ENCODE data around the gene PNMT.
"Not testable (repeated sequence)": the region's sequence is repeated elsewhere in the genome, so short reads cannot be mapped to it uniquely, and the experiment has no call there.

Gene PNMT

DNA sequence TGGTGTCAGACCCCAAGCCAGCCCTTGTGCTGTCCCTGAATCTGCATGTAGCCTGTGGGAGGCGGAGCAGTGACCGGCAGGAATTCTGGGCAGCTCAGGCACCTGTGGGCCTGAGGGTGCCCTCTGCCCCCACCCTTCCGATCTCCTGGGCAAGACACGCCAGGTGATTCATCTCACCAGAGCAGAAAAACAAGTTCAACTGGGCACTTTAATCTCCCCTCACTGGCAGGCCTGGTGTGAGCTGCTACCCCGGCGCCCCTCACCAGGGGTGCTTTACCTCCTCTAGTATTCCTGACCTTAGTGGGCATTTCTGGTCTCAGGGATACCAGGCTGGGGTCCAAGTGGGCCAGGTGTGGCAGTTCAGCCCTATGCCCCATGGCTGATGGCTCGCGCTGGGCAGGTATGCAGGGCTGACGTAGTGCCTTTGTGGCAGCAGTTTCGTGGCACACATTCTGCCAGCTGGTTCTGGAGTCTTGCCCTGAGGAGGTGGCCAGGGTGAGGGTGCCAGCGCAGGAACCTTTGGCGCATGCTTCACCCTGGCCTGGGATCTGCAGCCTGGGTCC, 37.6 kb downstream of the PNMT start:
- H3K36me3 ChIP-seq (ENCODE audit: insufficient read depth, low read length): no peaks in the 10 kb centered on the region
- peaks cover 3% of the 10 kb centered on the region for H3K4me1 ChIP-seq (ENCODE audit: control insufficient read depth, insufficient read depth, low read length, unreplicated experiment)
- peaks cover 19% of the 10 kb centered on the region for H3K79me2 ChIP-seq (ENCODE audit: control insufficient read depth, insufficient read depth, low read length, unreplicated experiment)
- H3K27me3 ChIP-seq (ENCODE audit: insufficient read depth, low read length): no peaks in the 10 kb centered on the region
- H3K4me3 ChIP-seq (ENCODE audit: low read depth, low read length): no peak overlapping the region
- H2AFZ ChIP-seq (ENCODE audit: low read length, unreplicated experiment): no peak overlapping the region
- no peak overlapping the region for H3K27ac ChIP-seq (ENCODE audit: low read depth, low read length)

DNA sequence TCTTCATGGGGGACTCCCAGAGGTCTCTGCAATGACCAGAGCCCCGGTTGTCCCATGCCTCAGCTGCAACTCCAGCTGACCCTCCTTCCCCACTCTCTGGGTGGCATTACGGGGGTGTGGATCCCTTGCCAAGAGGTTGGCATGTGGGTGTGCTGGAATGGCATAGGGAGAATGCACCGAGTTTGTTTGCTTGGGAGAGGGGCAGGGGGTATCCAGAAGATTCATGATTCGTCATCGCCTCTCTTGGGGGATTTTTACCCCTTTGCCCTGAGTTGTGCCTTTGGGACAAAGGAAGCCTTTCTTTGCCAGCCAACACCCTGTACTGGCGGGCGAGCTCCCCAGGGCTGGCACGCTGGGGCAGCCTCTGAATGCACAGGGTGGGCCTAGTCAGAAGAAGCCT, 38.1 kb downstream of the PNMT start:
- Histone ChIP-seq H3K27ac (ENCODE audit: low read depth, low read length) (no peak overlapping the region), H3K4me1 (ENCODE audit: control insufficient read depth, insufficient read depth, low read length, unreplicated experiment) (no peaks in the 10 kb centered on the region), H3K79me2 (ENCODE audit: control insufficient read depth, insufficient read depth, low read length, unreplicated experiment) (peaks cover 14% of the 10 kb centered on the region), H3K27me3 (ENCODE audit: insufficient read depth, low read length) (no peaks in the 10 kb centered on the region), H3K4me3 (ENCODE audit: low read depth, low read length) (no peak overlapping the region), H2AFZ (ENCODE audit: low read length, unreplicated experiment) (no peak overlapping the region), H3K36me3 (ENCODE audit: insufficient read depth, low read length) (no peaks in the 10 kb centered on the region)

GRCh38 chr17:39706921-39707337, 38.7 kb downstream of the PNMT start:
- no peak overlapping the region for H2AFZ ChIP-seq (ENCODE audit: low read length, unreplicated experiment)
- no peak overlapping the region for H3K27ac ChIP-seq (ENCODE audit: low read depth, low read length)
- H3K27me3 ChIP-seq (ENCODE audit: insufficient read depth, low read length): no peaks in the 10 kb centered on the region
- H3K79me2 ChIP-seq (ENCODE audit: control insufficient read depth, insufficient read depth, low read length, unreplicated experiment): peaks cover 9% of the 10 kb centered on the region
- H3K36me3 ChIP-seq (ENCODE audit: insufficient read depth, low read length): no peaks in the 10 kb centered on the region
- H3K4me1 ChIP-seq (ENCODE audit: control insufficient read depth, insufficient read depth, low read length, unreplicated experiment): no peaks in the 10 kb centered on the region
- no peak overlapping the region for H3K4me3 ChIP-seq (ENCODE audit: low read depth, low read length)

GRCh38 chr17:39709319-39709997, 41.2 kb downstream of the PNMT start:
- no peak overlapping the region for H3K4me3 ChIP-seq (ENCODE audit: low read depth, low read length)
- no peak overlapping the region for H3K27ac ChIP-seq (ENCODE audit: low read depth, low read length)
- H3K4me1 ChIP-seq (ENCODE audit: control insufficient read depth, insufficient read depth, low read length, unreplicated experiment): no peaks in the 10 kb centered on the region
- no peaks in the 10 kb centered on the region for H3K27me3 ChIP-seq (ENCODE audit: insufficient read depth, low read length)
- H2AFZ ChIP-seq (ENCODE audit: low read length, unreplicated experiment): no peak overlapping the region
- H3K79me2 ChIP-seq (ENCODE audit: control insufficient read depth, insufficient read depth, low read length, unreplicated experiment): peaks cover 6% of the 10 kb centered on the region
- peaks cover 3% of the 10 kb centered on the region; the same call in 1 of the 2 replicates for H3K36me3 ChIP-seq (ENCODE audit: insufficient read depth, low read length)

- peaks cover 6% of the 10 kb centered on the region for H3K79me2 ChIP-seq (ENCODE audit: control insufficient read depth, insufficient read depth, low read length, unreplicated experiment)
- H2AFZ ChIP-seq (ENCODE audit: low read length, unreplicated experiment): no peak overlapping the region
- no peaks in the 10 kb centered on the region for H3K27me3 ChIP-seq (ENCODE audit: insufficient read depth, low read length)
- H3K4me1 ChIP-seq (ENCODE audit: control insufficient read depth, insufficient read depth, low read length, unreplicated experiment): no peaks in the 10 kb centered on the region
- peaks cover 3% of the 10 kb centered on the region; the same call in 1 of the 2 replicates for H3K36me3 ChIP-seq (ENCODE audit: insufficient read depth, low read length)
- H3K4me3 ChIP-seq (ENCODE audit: low read depth, low read length): no peak overlapping the region
- no peak overlapping the region for H3K27ac ChIP-seq (ENCODE audit: low read depth, low read length)
Observed at GRCh38 chr17:39709998-39710964, 42.0 kb downstream of the PNMT start.

DNA sequence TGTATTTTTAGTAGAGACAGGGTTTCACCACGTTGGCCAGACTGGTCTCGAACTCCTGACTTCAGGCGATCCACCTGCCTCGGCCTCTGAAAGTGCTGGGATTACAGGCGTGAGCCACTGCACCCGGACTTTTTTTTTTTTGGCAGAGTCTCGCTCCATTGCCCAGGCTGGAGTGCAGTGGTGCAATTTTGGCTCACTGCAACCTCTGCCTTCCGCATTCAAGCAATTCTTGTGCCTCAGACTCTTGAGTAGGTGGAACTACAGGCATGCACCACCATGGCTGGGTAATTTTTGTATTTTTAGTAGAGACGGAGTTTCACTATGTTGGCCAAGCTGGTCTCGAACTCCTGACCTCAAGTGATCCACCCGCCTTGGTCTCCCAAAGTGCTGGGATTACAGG, 42.8 kb downstream of the PNMT start:
- H3K4me1 ChIP-seq (ENCODE audit: control insufficient read depth, insufficient read depth, low read length, unreplicated experiment); H3K27me3 ChIP-seq (ENCODE audit: insufficient read depth, low read length); H3K4me3 ChIP-seq (ENCODE audit: low read depth, low read length); H3K36me3 ChIP-seq (ENCODE audit: insufficient read depth, low read length); H3K79me2 ChIP-seq (ENCODE audit: control insufficient read depth, insufficient read depth, low read length, unreplicated experiment); H3K27ac ChIP-seq (ENCODE audit: low read depth, low read length); H2AFZ ChIP-seq (ENCODE audit: low read length, unreplicated experiment): not testable (repeated sequence)

DNA sequence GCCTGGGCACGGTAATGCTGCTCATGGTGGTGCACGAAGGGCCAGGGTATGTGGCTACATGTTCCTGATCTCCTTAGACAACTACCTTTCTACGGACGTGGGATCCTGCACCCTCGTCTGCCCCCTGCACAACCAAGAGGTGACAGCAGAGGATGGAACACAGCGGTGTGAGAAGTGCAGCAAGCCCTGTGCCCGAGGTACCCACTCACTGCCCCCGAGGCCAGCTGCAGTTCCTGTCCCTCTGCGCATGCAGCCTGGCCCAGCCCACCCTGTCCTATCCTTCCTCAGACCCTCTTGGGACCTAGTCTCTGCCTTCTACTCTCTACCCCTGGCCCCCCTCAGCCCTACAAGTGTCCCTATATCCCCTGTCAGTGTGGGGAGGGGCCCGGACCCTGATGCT, 43.6 kb downstream of the PNMT start:
- H3K36me3 ChIP-seq (ENCODE audit: insufficient read depth, low read length): peaks cover 3% of the 10 kb centered on the region; the same call in 1 of the 2 replicates
- H3K27me3 ChIP-seq (ENCODE audit: insufficient read depth, low read length): no peaks in the 10 kb centered on the region
- H3K4me3 ChIP-seq (ENCODE audit: low read depth, low read length): no peak overlapping the region
- H2AFZ ChIP-seq (ENCODE audit: low read length, unreplicated experiment): no peak overlapping the region
- no peak overlapping the region for H3K27ac ChIP-seq (ENCODE audit: low read depth, low read length)
- H3K4me1 ChIP-seq (ENCODE audit: control insufficient read depth, insufficient read depth, low read length, unreplicated experiment): no peaks in the 10 kb centered on the region
- H3K79me2 ChIP-seq (ENCODE audit: control insufficient read depth, insufficient read depth, low read length, unreplicated experiment): no peaks in the 10 kb centered on the region

- Histone ChIP-seq H3K4me3 (ENCODE audit: low read depth, low read length) (no peak overlapping the region), H3K36me3 (ENCODE audit: insufficient read depth, low read length) (peaks cover 3% of the 10 kb centered on the region; the same call in 1 of the 2 replicates), H3K27me3 (ENCODE audit: insufficient read depth, low read length) (no peaks in the 10 kb centered on the region), H3K27ac (ENCODE audit: low read depth, low read length) (no peak overlapping the region), H2AFZ (ENCODE audit: low read length, unreplicated experiment) (no peak overlapping the region), H3K79me2 (ENCODE audit: control insufficient read depth, insufficient read depth, low read length, unreplicated experiment) (no peaks in the 10 kb centered on the region), H3K4me1 (ENCODE audit: control insufficient read depth, insufficient read depth, low read length, unreplicated experiment) (no peaks in the 10 kb centered on the region)
Observed at GRCh38 chr17:39714234-39714633, 46.0 kb downstream of the PNMT start.

DNA sequence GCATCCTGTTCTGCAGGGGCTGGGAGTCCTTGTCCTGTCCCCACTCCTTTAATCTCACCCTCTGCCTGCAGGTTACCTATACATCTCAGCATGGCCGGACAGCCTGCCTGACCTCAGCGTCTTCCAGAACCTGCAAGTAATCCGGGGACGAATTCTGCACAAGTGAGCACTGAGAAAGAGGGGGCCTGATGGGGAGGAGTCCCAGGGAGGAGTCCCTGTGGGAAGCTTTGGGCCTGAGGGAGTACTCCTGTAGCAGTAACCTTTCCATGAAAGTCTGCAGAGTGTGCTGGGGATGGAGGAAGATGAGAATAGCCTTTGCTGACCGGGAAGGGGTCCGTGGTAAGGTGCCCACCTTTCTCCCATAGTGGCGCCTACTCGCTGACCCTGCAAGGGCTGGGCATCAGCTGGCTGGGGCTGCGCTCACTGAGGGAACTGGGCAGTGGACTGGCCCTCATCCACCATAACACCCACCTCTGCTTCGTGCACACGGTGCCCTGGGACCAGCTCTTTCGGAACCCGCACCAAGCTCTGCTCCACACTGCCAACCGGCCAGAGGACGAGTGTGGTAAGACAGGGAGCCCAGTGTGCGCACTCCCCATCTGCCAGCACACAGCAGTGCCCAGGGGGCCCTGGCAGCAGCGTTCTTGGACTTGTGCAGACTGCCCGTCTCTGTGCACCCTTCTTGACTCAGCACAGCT, 47.3 kb downstream of the PNMT start:
- H3K27me3 ChIP-seq (ENCODE audit: insufficient read depth, low read length): no peaks in the 10 kb centered on the region
- no peak overlapping the region for H2AFZ ChIP-seq (ENCODE audit: low read length, unreplicated experiment)
- H3K27ac ChIP-seq (ENCODE audit: low read depth, low read length): no peak overlapping the region
- H3K4me1 ChIP-seq (ENCODE audit: control insufficient read depth, insufficient read depth, low read length, unreplicated experiment): no peaks in the 10 kb centered on the region
- H3K79me2 ChIP-seq (ENCODE audit: control insufficient read depth, insufficient read depth, low read length, unreplicated experiment): no peaks in the 10 kb centered on the region
- H3K4me3 ChIP-seq (ENCODE audit: low read depth, low read length): no peak overlapping the region
- H3K36me3 ChIP-seq (ENCODE audit: insufficient read depth, low read length): peaks cover 3% of the 10 kb centered on the region; the same call in 1 of the 2 replicates

DNA sequence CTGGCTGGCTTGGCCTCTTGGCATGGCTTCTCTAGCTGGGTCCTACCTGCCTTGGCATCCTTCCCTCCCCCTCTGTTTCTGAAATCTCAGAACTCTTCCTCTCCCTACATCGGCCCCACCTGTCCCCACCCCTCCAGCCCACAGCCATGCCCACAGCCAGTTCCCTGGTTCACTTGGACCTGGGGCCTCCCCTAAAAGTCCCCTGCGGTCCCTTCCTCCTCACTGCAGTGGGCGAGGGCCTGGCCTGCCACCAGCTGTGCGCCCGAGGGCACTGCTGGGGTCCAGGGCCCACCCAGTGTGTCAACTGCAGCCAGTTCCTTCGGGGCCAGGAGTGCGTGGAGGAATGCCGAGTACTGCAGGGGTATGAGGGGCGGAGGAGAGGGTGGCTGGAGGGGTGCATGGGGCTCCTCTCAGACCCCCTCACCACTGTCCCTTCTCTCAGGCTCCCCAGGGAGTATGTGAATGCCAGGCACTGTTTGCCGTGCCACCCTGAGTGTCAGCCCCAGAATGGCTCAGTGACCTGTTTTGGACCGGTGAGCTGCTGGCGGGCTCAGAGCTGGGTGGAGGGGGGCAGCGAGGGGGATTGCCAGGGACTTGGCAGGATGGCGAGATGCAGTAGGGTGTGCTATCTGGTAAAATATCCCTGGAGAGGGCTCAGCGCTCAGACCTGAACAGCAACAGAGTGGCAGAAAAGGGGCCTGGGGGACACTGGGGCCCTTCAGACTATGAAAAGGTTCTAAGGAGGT, 48.0 kb downstream of the PNMT start:
- H3K36me3 ChIP-seq (ENCODE audit: insufficient read depth, low read length): peaks cover 3% of the 10 kb centered on the region; the same call in 1 of the 2 replicates
- H3K4me1 ChIP-seq (ENCODE audit: control insufficient read depth, insufficient read depth, low read length, unreplicated experiment): no peaks in the 10 kb centered on the region
- H3K79me2 ChIP-seq (ENCODE audit: control insufficient read depth, insufficient read depth, low read length, unreplicated experiment): no peaks in the 10 kb centered on the region
- H3K27me3 ChIP-seq (ENCODE audit: insufficient read depth, low read length): no peaks in the 10 kb centered on the region
- H3K4me3 ChIP-seq (ENCODE audit: low read depth, low read length): no peak overlapping the region
- no peak overlapping the region for H2AFZ ChIP-seq (ENCODE audit: low read length, unreplicated experiment)
- H3K27ac ChIP-seq (ENCODE audit: low read depth, low read length): no peak overlapping the region
